SK-N-SH (cell line): ENCODE results near the gene DOK6. TPM values are rescaled to one million over a fixed set of nuclear protein-coding genes. Genes with fewer than 3 reads are reported as not detected.

ENCODE experiments used
- CTCF ChIA-PET: fragments of 300-600, 350-600 bp; formaldehyde crosslinking; extraction: SDS; loops from one replicate; lab custom pipeline; 2021; lab: Yijun Ruan, JAX
- POLR2A ChIA-PET: fragments of 350-600 bp; sonication (Branson Sonifier 250); formaldehyde crosslinking; extraction: SDS; loops from one replicate; lab custom pipeline; 2020; ENCODE audit warnings: antibody characterized with exemption, inconsistent platforms; lab: Yijun Ruan, JAX
- DNase-seq: peaks from one replicate; pipeline ENCODE4 v3.0.0; 2012
- H2AFZ ChIP-seq: fragments of 200-600 bp; sonication (generic); 2 replicates; pipeline ENCODE4 v1.8.1; 2016; ENCODE audit warnings: antibody characterized with exemption, mild to moderate bottlenecking, low read depth
- H3F3A ChIP-seq: fragments of 200-600 bp; sonication (generic); replicated peaks from 2 replicates; pipeline ENCODE3; 2016; ENCODE audit warnings: antibody characterized with exemption, mild to moderate bottlenecking; ENCODE audit not compliant: insufficient read depth
- H3K27ac ChIP-seq, 2 experiments: fragments of 200-500 bp in 1 of 2; fragments of 200-600 bp in 1 of 2; sonication (Bioruptor generic) in 1 of 2; sonication (generic), shearing (Covaris generic) in 1 of 2; 2 replicates each; pipeline versions ENCODE4 v1.5.1 to v1.6.1; 2014 to 2016; ENCODE audit warnings: low read depth in 2 of 2, inconsistent platforms in 1 of 2, low read length in 1 of 2, mild to moderate bottlenecking in 1 of 2, mixed read lengths in 1 of 2
- H3K27me3 ChIP-seq: fragments of 200-600 bp; sonication (generic), shearing (Covaris generic); 2 replicates; pipeline ENCODE4 v1.6.1; 2016; ENCODE audit warnings: mixed run types; ENCODE audit not compliant: insufficient read depth
- H3K36me3 ChIP-seq, 2 experiments: fragments of 200-500 bp in 1 of 2; fragments of 200-600 bp in 1 of 2; sonication (Bioruptor generic) in 1 of 2; sonication (generic) in 1 of 2; replicated peaks in 1 of 2; 2 replicates each; pipeline versions ENCODE3 to v1.5.1; 2014 to 2016; ENCODE audit warnings: low read length in 1 of 2, mild to moderate bottlenecking in 1 of 2; ENCODE audit not compliant: insufficient read depth in 2 of 2, control insufficient read depth in 1 of 2
- H3K4me1 ChIP-seq, 2 experiments: fragments of 200-500 bp in 1 of 2; fragments of 200-600 bp in 1 of 2; sonication (Bioruptor generic) in 1 of 2; sonication (generic), shearing (Covaris generic) in 1 of 2; 2 replicates each; pipeline versions ENCODE4 v1.5.1 to v1.6.1; 2014 to 2016; ENCODE audit warnings: low read depth in 1 of 2, low read length in 1 of 2, mixed run types in 1 of 2; ENCODE audit not compliant: insufficient read depth in 2 of 2, control insufficient read depth in 1 of 2
- H3K4me2 ChIP-seq: fragments of 200-600 bp; sonication (generic), shearing (Covaris generic); 2 replicates; pipeline ENCODE4 v1.6.1; 2017; ENCODE audit warnings: mixed run types
- H3K4me3 ChIP-seq, 2 experiments: fragments of 200-500 bp in 1 of 2; fragments of 200-600 bp in 1 of 2; sonication (Bioruptor generic) in 1 of 2; sonication (generic), shearing (Covaris generic) in 1 of 2; 2 replicates each; pipeline versions ENCODE4 v1.5.1 to v1.8.1; 2014 to 2016; ENCODE audit warnings: low read depth in 2 of 2, inconsistent platforms in 1 of 2, low read length in 1 of 2, mild to moderate bottlenecking in 1 of 2, mixed read lengths in 1 of 2, moderate library complexity in 1 of 2
- H3K79me2 ChIP-seq: fragments of 200-600 bp; sonication (generic); 2 replicates; pipeline ENCODE4 v1.8.1; 2017; ENCODE audit warnings: mild to moderate bottlenecking; ENCODE audit not compliant: insufficient read depth
- H3K9ac ChIP-seq: fragments of 200-600 bp; sonication (generic); 2 replicates; pipeline ENCODE4 v1.6.1; 2017; ENCODE audit warnings: mixed run types
- H3K9me2 ChIP-seq: fragments of 200-600 bp; sonication (generic); 2 replicates; pipeline ENCODE4 v1.6.1; 2017; ENCODE audit warnings: mixed run types
- H3K9me3 ChIP-seq: fragments of 200-600 bp; sonication (generic); 2 replicates; pipeline ENCODE4 v1.6.1; 2017; ENCODE audit warnings: mixed run types, mild to moderate bottlenecking, moderate library complexity
- H4K20me1 ChIP-seq: fragments of 200-600 bp; sonication (generic); 2 replicates; pipeline ENCODE4 v1.6.1; 2017; ENCODE audit warnings: mild to moderate bottlenecking, mixed run types; ENCODE audit not compliant: insufficient read depth
- EP300 ChIP-seq, 2 experiments: IDR thresholded peaks; 2 replicates each; pipeline versions ENCODE4 v1.4.0 to v1.6.1; 2012; ENCODE audit warnings: borderline replicate concordance in 1 of 2, low read depth in 1 of 2, low read length in 1 of 2
- FOXJ3 ChIP-seq: sonication (generic); formaldehyde crosslinking; IDR thresholded peaks from 2 replicates; pipeline ENCODE4 v1.5.1; 2020; ENCODE audit warnings: mild to moderate bottlenecking, missing genetic modification reagents
- FOXM1 ChIP-seq: IDR thresholded peaks from 2 replicates; pipeline ENCODE4 v1.4.0; 2012; ENCODE audit warnings: low read depth, mild to moderate bottlenecking
- GABPA ChIP-seq: IDR thresholded peaks from 2 replicates; pipeline ENCODE4 v1.4.0; 2012; ENCODE audit warnings: low read depth, mild to moderate bottlenecking
- GATA2 ChIP-seq: sonication (generic); formaldehyde crosslinking; IDR thresholded peaks from 2 replicates; pipeline ENCODE4 v1.5.0; 2020; ENCODE audit warnings: mild to moderate bottlenecking, missing genetic modification reagents
- JUND ChIP-seq: IDR thresholded peaks from 2 replicates; pipeline ENCODE4 v1.4.0; 2012
- MXI1 ChIP-seq: IDR thresholded peaks from 2 replicates; pipeline ENCODE4 v1.6.1; 2012; ENCODE audit warnings: mild to moderate bottlenecking, low read depth, low read length, improper control_type of control experiment
- NFIC ChIP-seq: IDR thresholded peaks from 2 replicates; pipeline ENCODE4 v1.4.0; 2012; ENCODE audit warnings: borderline replicate concordance
- POLR2AphosphoS5 ChIP-seq: IDR thresholded peaks from 2 replicates; pipeline ENCODE4 v1.6.1; 2012; ENCODE audit warnings: low read depth, low read length
- RAD21 ChIP-seq: IDR thresholded peaks from 2 replicates; pipeline ENCODE4 v1.6.1; 2012; ENCODE audit warnings: mild to moderate bottlenecking, low read length
- RCOR1 ChIP-seq: fragments of 150-350 bp; IDR thresholded peaks from 2 replicates; pipeline ENCODE4 v1.6.1; 2017; ENCODE audit warnings: antibody characterized with exemption, low read length
- RFX5 ChIP-seq: IDR thresholded peaks from 2 replicates; pipeline ENCODE4 v1.6.1; 2012; ENCODE audit warnings: mild to moderate bottlenecking, improper control_type of control experiment, low read length
- RXRA ChIP-seq: IDR thresholded peaks from 2 replicates; pipeline ENCODE4 v1.4.0; 2012; ENCODE audit warnings: low read depth, mild to moderate bottlenecking, borderline replicate concordance
- TAF1 ChIP-seq: IDR thresholded peaks from 2 replicates; pipeline ENCODE4 v1.6.1; 2012; ENCODE audit warnings: low read depth, mild to moderate bottlenecking, low read length, moderate library complexity, borderline replicate concordance
- WGBS: methylation state at CpG from one replicate; pipeline ENCODE4 v1.1.6; 2017; ENCODE audit warnings: low lambda C conversion rate; 5-methylcytosine and 5-hydroxymethylcytosine counted together
- polyA plus RNA-seq, 3 experiments: library from polyadenylated mRNA; depleted of rRNA; stranded (reverse); fragments of >200 nt; gene quantifications; 2 replicates each; pipeline ENCODE4 v1.2.3, GENCODE V29; 2012
- TF ChIP-seq, protein P1 (sequence below): IDR thresholded peaks from 2 replicates; pipeline ENCODE4 v1.4.0; 2012; ENCODE audit warnings: low read depth
- TF ChIP-seq, protein P2 (sequence below): fragments of 150-350 bp; IDR thresholded peaks from 2 replicates; pipeline ENCODE4 v1.6.1; 2016; ENCODE audit warnings: mild to moderate bottlenecking, low read depth, low read length
- TF ChIP-seq, protein P3 (sequence below): fragments of 200-600 bp; sonication (generic); IDR thresholded peaks from 2 replicates; pipeline ENCODE4 v1.6.1; 2017; ENCODE audit warnings: antibody characterized with exemption, mild to moderate bottlenecking, moderate library complexity
- TF ChIP-seq, protein P4 (sequence below): fragments of 150-350 bp; IDR thresholded peaks from 2 replicates; pipeline ENCODE4 v1.6.1; 2017; ENCODE audit warnings: antibody characterized with exemption, low read length, low read depth, borderline replicate concordance

Gene DOK6
- polyA plus RNA-seq, 1 of the 3 experiments (the other 2 are of a cell fraction) = 3.9 TPM

DNA sequence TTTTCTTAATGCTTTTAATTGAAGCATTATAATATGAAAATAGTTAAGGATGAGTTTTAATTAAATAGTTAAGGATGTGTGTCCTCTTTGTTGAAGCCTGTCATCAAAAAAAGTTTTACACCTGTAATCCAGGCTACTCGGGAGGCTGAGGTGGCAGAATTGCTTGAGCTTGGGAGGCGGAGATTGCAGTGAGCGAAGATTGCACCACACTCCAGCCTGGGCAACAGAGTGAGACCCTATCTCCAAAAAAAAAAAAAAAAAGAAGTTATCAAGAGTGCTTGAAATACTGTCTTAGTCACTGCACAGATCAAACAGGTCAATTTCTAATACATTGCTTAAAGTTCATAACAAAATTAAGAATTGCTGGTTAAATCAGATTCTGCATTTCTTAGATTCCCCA lies 353.4 kb downstream of the DOK6 start:
- Histone ChIP-seq H3K9ac (no peak overlapping the region), H3K9me2 (no peaks in the 10 kb centered on the region), H3K4me1 (peaks cover 2 to 16% of the 10 kb centered on the region in 2 experiments; a peak in 3 of 4 replicates), H3F3A (no peaks in the 10 kb centered on the region), H4K20me1 (no peaks in the 10 kb centered on the region), H3K4me2 (no peak overlapping the region), H3K27me3 (no peaks in the 10 kb centered on the region), H3K4me3 (no peak overlapping the region), H2AFZ (no peak overlapping the region), H3K9me3 (no peaks in the 10 kb centered on the region), H3K27ac (no peak overlapping the region), H3K36me3 (no peaks in the 10 kb centered on the region), H3K79me2 (no peaks in the 10 kb centered on the region)
- TF ChIP-seq TAF1 = no peak
- 92% methylated on average over 3 of the region's 3 CpGs for WGBS
- no peak for DNase-seq
- ChIA-PET CTCF (no interaction called here), POLR2A (no interaction called here)

DNA sequence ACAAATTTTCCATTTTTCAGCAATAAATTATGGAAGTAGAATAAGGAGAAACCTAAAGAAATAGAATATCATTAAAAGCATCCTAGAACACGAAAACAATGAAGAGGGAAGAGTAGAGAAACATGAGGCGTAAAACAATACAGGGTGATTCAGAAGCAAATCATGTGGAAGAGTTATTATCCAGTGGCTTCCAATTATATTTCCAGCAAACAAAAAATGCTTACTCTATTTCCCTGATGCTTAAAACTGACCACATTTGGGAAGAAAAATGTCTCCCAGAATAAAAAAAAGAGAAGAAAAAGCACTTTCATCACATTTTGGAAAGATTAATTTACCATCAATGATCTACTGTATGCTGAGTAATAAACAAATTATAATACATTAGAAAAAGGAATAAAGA lies 354.4 kb downstream of the DOK6 start:
- no peak for DNase-seq
- Histone ChIP-seq H3K4me1 (peaks cover 2 to 16% of the 10 kb centered on the region in 2 experiments; a peak in 3 of 4 replicates), H3K4me2 (no peak overlapping the region), H3K9me2 (no peaks in the 10 kb centered on the region), H3K4me3 (no peak overlapping the region), H3K9me3 (no peaks in the 10 kb centered on the region), H3K36me3 (no peaks in the 10 kb centered on the region), H4K20me1 (no peaks in the 10 kb centered on the region), H2AFZ (no peak overlapping the region), H3K27ac (no peak overlapping the region), H3F3A (no peaks in the 10 kb centered on the region), H3K9ac (no peak overlapping the region), H3K27me3 (no peaks in the 10 kb centered on the region), H3K79me2 (no peaks in the 10 kb centered on the region)
- TF ChIP-seq FOXJ3 (CRISPR knock-in tag) (no peak), TAF1 (no peak), RFX5 (no peak), GABPA (no peak), JUND (no peak), RAD21 (no peak), MXI1 (no peak)
- TF ChIP-seq, protein P1, sequence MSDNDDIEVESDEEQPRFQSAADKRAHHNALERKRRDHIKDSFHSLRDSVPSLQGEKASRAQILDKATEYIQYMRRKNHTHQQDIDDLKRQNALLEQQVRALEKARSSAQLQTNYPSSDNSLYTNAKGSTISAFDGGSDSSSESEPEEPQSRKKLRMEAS = no peak
- TF ChIP-seq, protein P2, sequence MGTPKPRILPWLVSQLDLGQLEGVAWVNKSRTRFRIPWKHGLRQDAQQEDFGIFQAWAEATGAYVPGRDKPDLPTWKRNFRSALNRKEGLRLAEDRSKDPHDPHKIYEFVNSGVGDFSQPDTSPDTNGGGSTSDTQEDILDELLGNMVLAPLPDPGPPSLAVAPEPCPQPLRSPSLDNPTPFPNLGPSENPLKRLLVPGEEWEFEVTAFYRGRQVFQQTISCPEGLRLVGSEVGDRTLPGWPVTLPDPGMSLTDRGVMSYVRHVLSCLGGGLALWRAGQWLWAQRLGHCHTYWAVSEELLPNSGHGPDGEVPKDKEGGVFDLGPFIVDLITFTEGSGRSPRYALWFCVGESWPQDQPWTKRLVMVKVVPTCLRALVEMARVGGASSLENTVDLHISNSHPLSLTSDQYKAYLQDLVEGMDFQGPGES = no peak
- ChIA-PET CTCF (no interaction called here), POLR2A (no interaction called here)
- 84% methylated on average over 2 of the region's 2 CpGs for WGBS

DNA sequence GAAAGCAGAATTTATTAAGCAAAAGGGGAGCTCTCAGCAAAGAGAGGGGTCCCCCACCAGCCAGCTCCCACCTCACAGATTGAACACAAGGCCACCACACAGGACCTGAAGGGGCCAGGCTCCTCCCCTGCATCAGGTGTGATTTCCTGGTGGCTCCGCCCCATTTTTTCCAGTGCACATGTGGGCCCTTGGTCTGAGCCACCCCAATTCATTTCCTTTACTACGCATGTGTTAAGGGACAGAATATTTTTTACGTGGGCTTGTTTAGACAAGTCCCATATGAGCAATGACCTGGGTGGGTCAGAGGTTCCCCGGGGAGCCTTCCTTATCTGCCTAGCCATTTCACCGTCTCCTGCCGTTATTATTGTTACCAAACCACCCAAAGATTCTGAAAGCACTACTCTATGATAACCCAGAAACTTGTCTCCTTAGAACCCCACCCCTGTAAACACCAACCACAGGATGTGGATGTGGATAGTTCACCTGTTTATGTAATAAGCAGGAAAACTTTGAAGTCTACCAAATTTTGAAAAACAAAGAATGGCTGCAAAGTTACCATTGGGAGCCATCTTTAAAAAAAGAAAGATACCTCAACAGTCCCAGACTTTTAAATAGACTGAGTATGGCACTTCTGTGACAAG lies 355.3 kb downstream of the DOK6 start:
- Histone ChIP-seq H4K20me1 (no peaks in the 10 kb centered on the region), H3K4me1 (peaks cover 2 to 16% of the 10 kb centered on the region in 2 experiments; a peak in 3 of 4 replicates), H3K4me3 (no peak overlapping the region), H3K9me2 (no peaks in the 10 kb centered on the region), H3K27me3 (no peaks in the 10 kb centered on the region), H2AFZ (no peak overlapping the region), H3K36me3 (no peaks in the 10 kb centered on the region), H3K9ac (no peak overlapping the region), H3K79me2 (no peaks in the 10 kb centered on the region), H3F3A (no peaks in the 10 kb centered on the region), H3K9me3 (no peaks in the 10 kb centered on the region), H3K27ac (no peak overlapping the region), H3K4me2 (no peak overlapping the region)
- no peak for DNase-seq
- whole genome bisulfite sequencing = 97% methylated on average over 6 of the region's 6 CpGs
- ChIA-PET POLR2A (no interaction called here), CTCF (no interaction called here)
- TF ChIP-seq, protein P3, sequence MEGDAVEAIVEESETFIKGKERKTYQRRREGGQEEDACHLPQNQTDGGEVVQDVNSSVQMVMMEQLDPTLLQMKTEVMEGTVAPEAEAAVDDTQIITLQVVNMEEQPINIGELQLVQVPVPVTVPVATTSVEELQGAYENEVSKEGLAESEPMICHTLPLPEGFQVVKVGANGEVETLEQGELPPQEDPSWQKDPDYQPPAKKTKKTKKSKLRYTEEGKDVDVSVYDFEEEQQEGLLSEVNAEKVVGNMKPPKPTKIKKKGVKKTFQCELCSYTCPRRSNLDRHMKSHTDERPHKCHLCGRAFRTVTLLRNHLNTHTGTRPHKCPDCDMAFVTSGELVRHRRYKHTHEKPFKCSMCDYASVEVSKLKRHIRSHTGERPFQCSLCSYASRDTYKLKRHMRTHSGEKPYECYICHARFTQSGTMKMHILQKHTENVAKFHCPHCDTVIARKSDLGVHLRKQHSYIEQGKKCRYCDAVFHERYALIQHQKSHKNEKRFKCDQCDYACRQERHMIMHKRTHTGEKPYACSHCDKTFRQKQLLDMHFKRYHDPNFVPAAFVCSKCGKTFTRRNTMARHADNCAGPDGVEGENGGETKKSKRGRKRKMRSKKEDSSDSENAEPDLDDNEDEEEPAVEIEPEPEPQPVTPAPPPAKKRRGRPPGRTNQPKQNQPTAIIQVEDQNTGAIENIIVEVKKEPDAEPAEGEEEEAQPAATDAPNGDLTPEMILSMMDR = no peak
- TF ChIP-seq RCOR1 (no peak), POLR2AphosphoS5 (no peak), FOXM1 (no peak), EP300 (IDR thresholded peaks at IDR 0.05; ENCODE audit: borderline replicate concordance in 1 of 2, low read depth in 1 of 2, low read length in 1 of 2) (no peak), NFIC (no peak), MXI1 (no peak), RXRA (no peak), RAD21 (no peak), FOXJ3 (CRISPR knock-in tag) (no peak), GATA2 (CRISPR knock-in tag) (no peak)
- TF ChIP-seq, protein P4, sequence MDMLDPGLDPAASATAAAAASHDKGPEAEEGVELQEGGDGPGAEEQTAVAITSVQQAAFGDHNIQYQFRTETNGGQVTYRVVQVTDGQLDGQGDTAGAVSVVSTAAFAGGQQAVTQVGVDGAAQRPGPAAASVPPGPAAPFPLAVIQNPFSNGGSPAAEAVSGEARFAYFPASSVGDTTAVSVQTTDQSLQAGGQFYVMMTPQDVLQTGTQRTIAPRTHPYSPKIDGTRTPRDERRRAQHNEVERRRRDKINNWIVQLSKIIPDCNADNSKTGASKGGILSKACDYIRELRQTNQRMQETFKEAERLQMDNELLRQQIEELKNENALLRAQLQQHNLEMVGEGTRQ = no peak
